GM12875 (cell line): Measurements from ENCODE around the gene SLC25A29.
"Not testable (repeated sequence)": the region's sequence is repeated elsewhere in the genome, so short reads cannot be mapped to it uniquely, and the experiment has no call there.

Experiments
- H3K4me3 ChIP-seq: one replicate; pipeline ENCODE4 v1.5.1; 2011; ENCODE audit warnings: low read depth, low read length, control low read depth
- TF ChIP-seq, protein P1 (sequence below): IDR thresholded peaks from 2 replicates; pipeline ENCODE4 v1.5.1; 2011; ENCODE audit warnings: low read depth, mild to moderate bottlenecking, control low read depth, inconsistent platforms, low read length, moderate library complexity, borderline replicate concordance; ENCODE audit not compliant: insufficient read depth

Gene SLC25A29

DNA sequence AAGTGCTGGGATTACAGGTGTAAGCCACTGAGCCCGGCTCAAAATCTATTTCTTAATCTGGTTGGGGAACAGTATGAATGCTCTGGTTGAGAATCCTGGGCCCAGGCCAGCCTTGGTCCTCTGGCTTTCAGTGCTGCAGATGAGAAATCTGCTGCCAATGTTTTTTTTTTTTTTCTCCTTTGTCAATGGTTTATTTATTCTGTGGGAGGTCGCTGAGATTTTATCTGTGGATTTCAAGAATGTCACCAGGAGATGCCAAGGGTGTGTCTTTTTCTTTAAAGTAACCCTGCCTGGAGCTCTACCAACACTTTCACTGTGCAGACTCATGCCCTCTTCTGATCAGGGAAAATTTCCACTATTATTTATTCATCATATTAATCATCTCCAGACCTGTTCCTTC, 3.6 kb downstream of the SLC25A29 start:
- H3K4me3 ChIP-seq, result no peak overlapping the region
- TF ChIP-seq, protein P1, sequence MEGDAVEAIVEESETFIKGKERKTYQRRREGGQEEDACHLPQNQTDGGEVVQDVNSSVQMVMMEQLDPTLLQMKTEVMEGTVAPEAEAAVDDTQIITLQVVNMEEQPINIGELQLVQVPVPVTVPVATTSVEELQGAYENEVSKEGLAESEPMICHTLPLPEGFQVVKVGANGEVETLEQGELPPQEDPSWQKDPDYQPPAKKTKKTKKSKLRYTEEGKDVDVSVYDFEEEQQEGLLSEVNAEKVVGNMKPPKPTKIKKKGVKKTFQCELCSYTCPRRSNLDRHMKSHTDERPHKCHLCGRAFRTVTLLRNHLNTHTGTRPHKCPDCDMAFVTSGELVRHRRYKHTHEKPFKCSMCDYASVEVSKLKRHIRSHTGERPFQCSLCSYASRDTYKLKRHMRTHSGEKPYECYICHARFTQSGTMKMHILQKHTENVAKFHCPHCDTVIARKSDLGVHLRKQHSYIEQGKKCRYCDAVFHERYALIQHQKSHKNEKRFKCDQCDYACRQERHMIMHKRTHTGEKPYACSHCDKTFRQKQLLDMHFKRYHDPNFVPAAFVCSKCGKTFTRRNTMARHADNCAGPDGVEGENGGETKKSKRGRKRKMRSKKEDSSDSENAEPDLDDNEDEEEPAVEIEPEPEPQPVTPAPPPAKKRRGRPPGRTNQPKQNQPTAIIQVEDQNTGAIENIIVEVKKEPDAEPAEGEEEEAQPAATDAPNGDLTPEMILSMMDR, result no peak

DNA sequence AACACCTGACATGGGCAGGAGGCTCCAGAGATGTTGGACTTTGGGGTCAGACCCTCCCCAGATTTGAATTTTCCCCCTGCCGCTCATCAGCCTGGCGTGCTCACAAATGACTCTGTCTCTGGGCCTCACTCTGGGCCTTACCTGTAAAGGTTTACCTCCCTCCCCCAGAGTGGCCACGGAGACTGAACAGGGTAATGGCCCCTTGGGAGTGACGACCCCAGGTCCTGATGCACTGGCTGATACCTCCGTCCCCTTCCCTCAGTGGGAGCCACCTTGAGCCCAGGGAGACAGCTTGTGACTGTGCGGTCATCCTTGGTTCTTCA, 7.0 kb downstream of the SLC25A29 start:
- H3K4me3 ChIP-seq, result no peak overlapping the region
- TF ChIP-seq, protein P1, result no peak

- H3K4me3 ChIP-seq, result no peak overlapping the region
- TF ChIP-seq, protein P1, result no peak
Measured at GRCh38 chr14:100298551-100299237, 7.5 kb downstream of the SLC25A29 start.

DNA sequence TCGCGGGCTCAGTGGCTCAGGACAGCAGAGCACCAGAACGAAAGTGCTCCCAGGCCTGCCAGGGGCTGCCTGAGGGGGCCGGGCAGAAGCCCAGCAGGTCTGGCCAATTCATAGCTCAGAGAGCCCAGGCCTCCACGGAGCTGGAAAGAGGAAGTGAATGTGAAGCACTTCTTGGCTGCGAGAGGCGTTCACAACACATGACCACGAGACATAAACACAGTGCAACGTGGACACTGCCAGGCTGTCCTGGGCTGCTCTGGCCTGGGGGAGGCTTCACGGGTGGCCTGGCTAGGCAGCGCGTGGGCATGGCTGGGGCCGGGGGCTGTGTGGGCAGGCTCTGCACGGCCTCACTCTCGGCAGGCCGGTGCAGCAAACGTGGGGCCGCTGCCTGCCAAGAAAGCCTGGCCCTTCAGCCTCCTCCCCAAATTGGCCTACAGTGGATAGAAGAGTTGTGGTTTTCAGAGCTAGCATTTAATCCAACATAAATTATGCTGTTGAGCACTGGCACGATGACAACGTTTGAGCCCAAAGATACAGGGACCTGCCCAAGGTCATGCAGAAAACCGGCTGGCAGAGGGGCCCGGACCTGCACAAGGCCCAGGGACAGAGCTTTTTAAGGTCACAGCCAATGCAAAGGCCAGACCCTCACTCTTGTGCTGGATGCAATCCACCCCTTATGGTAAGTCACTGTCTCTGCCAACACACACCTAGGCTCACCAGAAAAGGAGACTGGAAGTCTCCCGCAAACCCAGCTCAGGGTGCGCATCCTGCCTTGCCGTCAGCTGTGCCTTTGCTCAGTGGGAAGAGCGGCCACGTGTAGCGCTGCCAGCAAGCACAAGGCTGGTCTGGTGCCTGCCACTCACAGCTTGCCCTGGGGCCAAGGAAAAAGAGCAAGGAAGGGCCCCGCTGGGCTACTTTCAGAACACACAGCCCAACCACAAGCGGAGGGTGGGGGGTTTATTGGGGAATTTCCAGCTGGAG, 8.6 kb downstream of the SLC25A29 start:
- TF ChIP-seq, protein P1, result no peak
- H3K4me3 ChIP-seq, result no peak overlapping the region

DNA sequence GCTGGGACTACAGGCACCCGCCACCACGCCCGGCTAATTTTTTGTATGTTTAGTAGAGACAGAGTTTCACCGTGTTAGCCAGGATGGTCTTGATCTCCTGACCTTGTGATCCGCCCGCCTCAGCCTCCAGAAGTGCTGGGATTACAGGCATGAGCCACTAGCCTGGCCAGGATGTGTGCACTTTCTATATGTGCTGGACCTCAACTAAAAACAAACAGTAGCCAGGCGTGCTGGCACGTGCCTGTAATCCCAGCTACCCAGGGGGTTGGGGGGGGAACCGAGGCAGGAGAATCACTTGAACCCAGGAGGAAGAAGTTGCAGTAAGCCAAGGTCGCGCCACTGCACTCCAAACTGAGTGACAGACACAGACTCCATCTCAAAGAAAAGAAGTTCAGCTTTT, 9.5 kb downstream of the SLC25A29 start:
- H3K4me3 ChIP-seq, result not testable (repeated sequence)

- TF ChIP-seq, protein P1, result no peak
- H3K4me3 ChIP-seq, result no peak overlapping the region
Measured at GRCh38 chr14:100296106-100296651, 10.1 kb downstream of the SLC25A29 start.

DNA sequence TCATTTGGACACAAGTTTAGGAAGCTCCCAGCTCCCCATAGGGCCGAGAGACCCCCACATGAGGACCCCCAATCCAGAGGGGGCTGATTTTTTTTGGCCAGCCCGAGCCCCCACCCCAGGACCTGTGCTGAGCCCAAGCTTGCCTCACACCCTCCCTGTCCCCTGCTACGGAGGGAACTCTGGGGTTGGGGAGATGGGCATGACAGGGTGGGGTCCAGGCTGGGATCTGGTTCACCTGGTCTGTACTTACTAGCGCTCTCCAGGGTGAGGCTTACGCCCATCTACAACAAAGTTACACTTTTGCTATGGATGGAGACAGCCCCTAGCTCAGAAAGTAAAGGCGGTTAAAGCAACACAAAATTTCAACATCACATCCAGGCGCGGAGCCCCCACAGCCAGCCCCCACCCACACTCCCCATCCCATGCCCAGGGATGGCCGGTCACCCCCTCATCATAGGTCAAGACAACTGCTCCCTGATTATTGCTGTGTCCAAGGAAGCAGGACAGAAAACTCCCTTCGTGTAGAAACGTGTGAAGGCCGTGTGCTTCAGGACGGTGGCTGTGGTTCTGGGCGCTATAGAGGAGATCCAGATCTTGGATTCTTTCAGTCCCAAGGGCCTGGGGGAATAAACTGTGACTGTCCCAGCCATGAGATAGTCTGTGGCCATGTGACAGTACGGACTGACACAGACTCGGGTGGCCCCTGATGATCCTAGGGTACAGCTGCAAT, 10.7 kb downstream of the SLC25A29 start:
- TF ChIP-seq, protein P1, result no peak
- H3K4me3 ChIP-seq, result no peak overlapping the region
